HG02938 (cell line): ENCODE results near the gene ADM.

Experiments
- ATAC-seq: cut with Tn5 transposase; IDR thresholded peaks from one replicate; pipeline ENCODE4 v1.9.1; 2021; ENCODE audit warnings: mild to moderate bottlenecking, moderate library complexity; ENCODE audit not compliant: unreplicated experiment

ADM gene

DNA sequence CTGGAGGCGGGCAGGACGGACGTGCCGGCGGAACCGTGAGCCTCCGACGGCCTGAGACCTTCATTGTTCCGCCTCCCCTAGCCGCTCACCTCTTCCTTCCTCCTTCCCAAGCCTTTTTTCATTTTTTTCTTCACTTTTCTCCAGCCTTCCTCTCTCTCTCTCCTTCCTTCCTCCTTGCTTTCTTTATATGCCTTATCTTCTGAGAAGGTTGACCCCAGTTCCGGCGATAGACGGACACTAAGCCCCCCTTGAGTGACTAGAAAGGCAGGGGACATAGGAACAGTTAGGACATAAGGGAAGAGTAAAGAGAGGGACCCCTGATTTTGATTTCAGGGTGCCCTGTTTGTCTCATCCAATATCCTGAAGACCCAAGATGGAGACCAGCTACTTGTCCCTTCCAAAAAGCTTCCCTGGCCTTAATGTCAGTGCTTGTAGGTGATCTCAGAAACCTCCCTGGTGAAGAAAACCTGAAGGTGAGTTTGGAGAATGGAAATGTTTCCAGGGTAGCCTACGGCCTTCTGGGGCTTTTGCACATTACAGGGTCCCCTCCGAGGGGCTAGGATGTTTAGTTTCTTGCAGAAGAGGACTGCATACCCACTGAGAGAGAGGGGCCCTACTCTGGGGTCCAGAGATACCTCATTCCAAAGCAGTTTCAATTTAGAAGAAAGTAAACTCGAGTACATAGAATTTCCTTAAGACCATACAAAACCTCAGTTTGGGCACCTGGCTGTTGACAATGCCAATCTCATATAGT is 3.5 kb downstream of the ADM start:
- no peak for ATAC-seq

- ATAC-seq: no peak
These were observed 4.6 kb downstream of the ADM start for GRCh38 chr11:10309163-10310093.

DNA sequence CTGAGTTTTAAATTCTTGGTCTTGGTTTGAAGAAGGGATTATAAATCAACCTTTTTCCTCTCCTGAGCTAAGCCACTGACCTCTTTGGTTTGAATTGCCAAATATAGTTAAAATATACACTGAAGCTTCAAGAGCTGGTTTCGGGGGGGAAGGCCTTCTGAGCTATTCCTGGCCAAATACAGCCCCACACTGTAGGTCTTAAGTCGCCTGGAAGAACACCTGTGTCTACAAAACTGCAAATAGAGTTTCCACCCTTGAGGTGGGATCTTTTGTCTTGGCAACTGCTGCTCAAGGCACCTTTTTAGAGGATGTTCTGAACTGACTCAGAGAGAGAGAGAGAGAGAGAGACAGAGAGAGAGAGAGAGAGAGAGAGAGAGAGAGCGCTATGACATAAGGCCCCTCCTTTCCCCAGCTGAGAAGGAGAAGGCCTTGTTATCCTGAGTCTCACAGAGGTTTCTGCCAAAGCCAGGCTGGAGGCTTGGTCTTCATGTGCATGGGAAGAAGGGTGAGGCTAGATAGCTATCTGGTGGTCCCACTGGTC is 5.5 kb downstream of the ADM start:
- ATAC-seq: no peak

- no peak for ATAC-seq
These were observed 6.9 kb downstream of the ADM start for GRCh38 chr11:10311802-10312201.

DNA sequence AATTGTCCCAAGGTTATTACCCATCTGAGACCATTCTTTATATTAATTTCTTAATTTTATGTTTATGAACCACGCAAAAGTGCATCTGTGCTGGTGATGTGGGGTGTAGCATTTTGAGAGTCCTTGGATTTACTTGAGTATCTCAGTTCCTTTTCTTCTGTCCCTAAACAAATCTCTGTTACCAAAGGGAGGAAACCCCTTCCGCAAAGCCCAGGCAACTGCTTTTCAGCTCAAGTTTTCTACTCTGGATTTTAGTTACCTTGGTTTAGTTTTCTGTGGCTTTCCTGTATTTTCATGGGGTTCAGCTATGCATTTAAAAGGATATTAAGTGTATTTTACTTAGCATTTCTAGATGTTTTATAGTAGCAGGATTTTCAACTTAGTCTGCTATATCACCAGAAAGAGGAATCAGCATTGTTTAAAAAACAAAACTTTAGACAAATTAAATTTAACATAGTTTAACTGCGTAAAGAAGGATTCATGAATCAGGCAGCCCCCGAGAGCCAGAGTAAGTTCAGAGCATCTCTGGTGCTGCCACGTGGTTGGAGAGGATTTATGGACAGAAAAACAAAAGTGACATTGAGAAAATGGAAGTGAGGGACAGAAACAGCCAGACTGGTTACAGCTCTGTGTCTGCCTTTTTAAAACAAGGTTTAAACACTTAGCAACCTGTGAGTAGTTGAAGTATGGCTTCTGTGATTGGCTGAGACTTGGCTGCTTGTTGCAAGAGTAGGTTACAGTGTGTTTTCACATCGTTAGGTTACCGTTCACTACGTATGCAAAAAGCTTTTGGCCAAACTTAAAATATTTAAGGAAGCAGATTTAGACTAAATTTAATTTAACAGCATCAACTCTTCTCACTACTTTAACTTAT is 9.6 kb downstream of the ADM start:
- ATAC-seq: peak; percentile 78

GRCh38 chr11:10315083-10315482 is 10.2 kb downstream of the ADM start:
- no peak for ATAC-seq

GRCh38 chr11:10317151-10317755 is 12.4 kb downstream of the ADM start:
- peak; percentile 9 for ATAC-seq

GRCh38 chr11:10317776-10318526 is 13.1 kb downstream of the ADM start:
- ATAC-seq: peak; percentile 63

DNA sequence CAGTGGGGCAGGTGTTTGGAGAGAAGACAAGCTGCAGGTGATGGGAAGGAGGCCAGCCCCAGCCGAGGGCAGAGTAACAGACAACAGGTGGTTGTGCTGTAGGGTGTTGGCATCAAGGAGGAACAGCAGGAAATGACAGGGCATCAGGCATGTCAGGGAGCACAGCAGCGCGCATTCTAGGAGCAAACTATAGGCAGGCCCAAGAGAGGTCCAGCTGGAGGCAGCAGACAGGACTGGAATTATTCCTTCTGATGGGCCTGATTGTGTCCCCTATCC is 13.6 kb downstream of the ADM start:
- ATAC-seq: no peak

- ATAC-seq: no peak
These were observed 15.1 kb downstream of the ADM start for GRCh38 chr11:10319702-10320558.

DNA sequence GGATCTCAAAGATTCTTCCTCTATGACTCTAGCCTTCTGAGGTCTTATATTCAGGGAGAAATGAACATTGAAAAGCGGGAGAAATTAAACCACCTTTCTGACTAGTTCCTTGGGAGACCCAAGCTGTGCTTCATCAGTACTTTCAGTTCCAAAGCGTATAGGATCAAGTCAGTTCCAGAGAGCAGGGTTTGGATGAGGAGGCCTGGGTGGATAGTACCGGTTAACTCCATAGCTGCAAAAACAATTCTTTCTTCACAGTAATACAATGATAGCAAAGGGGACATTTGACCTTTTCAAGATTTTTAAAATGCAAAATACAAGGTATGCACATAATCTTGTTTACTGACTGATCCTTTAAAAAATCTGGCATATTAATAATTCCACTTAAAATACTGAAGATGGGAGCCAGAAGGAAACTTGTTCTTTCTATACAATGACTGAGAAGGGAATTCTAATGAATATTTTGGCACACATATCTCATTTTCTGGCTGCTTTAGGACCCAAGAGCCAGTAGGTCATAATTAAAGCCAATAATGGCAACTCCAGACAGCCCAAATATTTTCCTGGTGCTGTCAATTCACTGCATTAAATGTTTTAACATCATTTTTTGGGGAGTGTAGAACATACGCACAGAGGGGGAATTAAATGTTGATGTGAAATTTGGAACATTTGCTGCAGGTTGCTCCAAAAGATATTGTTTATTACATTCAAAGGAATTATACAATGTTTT is 16.0 kb downstream of the ADM start:
- ATAC-seq: no peak

- ATAC-seq: no peak
These were observed 17.5 kb downstream of the ADM start for GRCh38 chr11:10322401-10322800.

- no peak for ATAC-seq
These were observed 18.2 kb downstream of the ADM start for GRCh38 chr11:10322830-10323792.

GRCh38 chr11:10323793-10324170 is 18.9 kb downstream of the ADM start:
- no peak for ATAC-seq

GRCh38 chr11:10324474-10324873 is 19.6 kb downstream of the ADM start:
- no peak for ATAC-seq

GRCh38 chr11:10325277-10326011 is 20.6 kb downstream of the ADM start:
- ATAC-seq: no peak
